H1 (cell line): ENCODE data around the gene PXK. TPM values are rescaled to one million over a fixed set of nuclear protein-coding genes. Genes with fewer than 3 reads are reported as not detected.

ENCODE experiments used
- polyA plus RNA-seq, 7 experiments: library from polyadenylated mRNA; depleted of rRNA in 3 of 7; stranded (reverse) in 5 of 7; unstranded in 2 of 7; fragments of >200 nt in 5 of 7; fragments of 200-250 nt in 2 of 7; gene quantifications; 1 replicate in 5 of 7; 2 replicates in 1 of 7; 4 replicates in 1 of 7; pipeline versions ENCODE4 v1.2.1 to v1.2.3, GENCODE V29; 2011 to 2013; ENCODE audit warnings: missing spikeins in 2 of 7, mixed read lengths in 2 of 7
- total RNA-seq: library from RNA; stranded (reverse); fragmentation: NEBNext Ultra II Directional; extraction: Animal tissue kit (Norgen Biotek cat#: 25700); gene quantifications from 2 replicates; pipeline ENCODE4 v1.2.1, GENCODE V29; 2021
- TF ChIP-seq, protein P1 (sequence below): IDR thresholded peaks from 2 replicates; pipeline ENCODE4 v1.6.1; 2011; ENCODE audit warnings: low read length, improper control_type of control experiment

Gene PXK
- total and polyA plus RNA-seq, 2 of the 8 experiments (the other 6 are each of a cell fraction or from before 2014, with no cell fraction given) = 3.5 to 7.1 TPM

DNA sequence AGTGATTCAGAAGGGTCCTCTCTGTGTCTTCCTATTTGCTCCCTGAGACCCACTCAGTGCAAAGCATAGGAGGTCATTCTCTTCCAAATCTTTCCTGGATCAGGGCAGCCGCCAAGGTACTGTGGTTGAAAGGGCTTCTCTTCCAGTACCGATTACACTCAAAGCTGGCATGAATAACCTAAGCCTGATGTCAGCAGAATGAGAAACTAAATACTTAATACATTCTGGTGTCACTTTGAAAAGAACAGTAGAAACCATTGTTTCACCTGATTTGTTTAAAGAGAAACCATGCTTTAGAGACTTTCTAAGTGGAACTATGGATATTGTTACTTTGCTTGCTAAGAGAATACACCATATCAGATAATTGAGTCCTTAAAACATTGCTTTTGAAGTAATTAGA is 50.8 kb downstream of the PXK start (continued):
- TF ChIP-seq, protein P1, sequence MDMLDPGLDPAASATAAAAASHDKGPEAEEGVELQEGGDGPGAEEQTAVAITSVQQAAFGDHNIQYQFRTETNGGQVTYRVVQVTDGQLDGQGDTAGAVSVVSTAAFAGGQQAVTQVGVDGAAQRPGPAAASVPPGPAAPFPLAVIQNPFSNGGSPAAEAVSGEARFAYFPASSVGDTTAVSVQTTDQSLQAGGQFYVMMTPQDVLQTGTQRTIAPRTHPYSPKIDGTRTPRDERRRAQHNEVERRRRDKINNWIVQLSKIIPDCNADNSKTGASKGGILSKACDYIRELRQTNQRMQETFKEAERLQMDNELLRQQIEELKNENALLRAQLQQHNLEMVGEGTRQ = no peak
- TF ChIP-seq, all 59 proteins: peak for 0
